AG08395 (cell line): ENCODE results near the gene UCHL3.

ENCODE experiments used
- DNase-seq: peaks from one replicate; pipeline ENCODE4 v3.0.0; 2012; ENCODE audit warnings: mixed read lengths, low spot score

UCHL3 gene

GRCh38 chr13:75633285-75633684 lies 83.7 kb downstream of the UCHL3 start:
- peak; percentile 73 for DNase-seq

GRCh38 chr13:75635101-75635827 lies 85.7 kb downstream of the UCHL3 start:
- no peak for DNase-seq

GRCh38 chr13:75635828-75636435 lies 86.3 kb downstream of the UCHL3 start, which contains the start of gene LMO7:
TSS of gene LMO7 (plus strand) at chr13:75636330. CDS start at chr13:75636658, 328 bp downstream.
- peak; percentile 87 for DNase-seq

- peak; percentile 59 for DNase-seq
These were observed 87.0 kb downstream of the UCHL3 start for GRCh38 chr13:75636436-75637180.

GRCh38 chr13:75637181-75637750 lies 87.7 kb downstream of the UCHL3 start:
- no peak for DNase-seq

GRCh38 chr13:75639454-75639853 lies 89.9 kb downstream of the UCHL3 start:
- DNase-seq, result no peak

DNA sequence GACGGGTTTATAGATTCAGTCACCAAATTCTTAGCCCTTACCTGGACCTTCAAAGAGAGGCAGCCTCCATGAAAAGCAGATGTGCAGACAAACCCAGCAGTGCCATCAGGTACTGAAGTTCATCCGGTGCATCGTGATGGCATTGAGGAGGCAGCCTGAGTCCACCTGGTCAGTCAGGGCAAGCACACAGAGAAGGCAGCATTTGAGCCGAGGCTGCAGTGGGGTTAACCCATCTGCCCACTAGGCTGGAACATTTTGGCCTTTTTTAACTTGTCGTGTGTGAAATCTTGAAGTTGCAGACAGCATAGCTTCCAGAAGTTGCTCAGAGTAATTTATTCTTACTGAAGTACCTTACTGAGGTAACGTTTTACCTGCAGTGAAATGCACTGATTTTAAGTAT lies 91.4 kb downstream of the UCHL3 start:
- DNase-seq, result no peak

- no peak for DNase-seq
These were observed 93.6 kb downstream of the UCHL3 start for GRCh38 chr13:75643182-75643581.

DNA sequence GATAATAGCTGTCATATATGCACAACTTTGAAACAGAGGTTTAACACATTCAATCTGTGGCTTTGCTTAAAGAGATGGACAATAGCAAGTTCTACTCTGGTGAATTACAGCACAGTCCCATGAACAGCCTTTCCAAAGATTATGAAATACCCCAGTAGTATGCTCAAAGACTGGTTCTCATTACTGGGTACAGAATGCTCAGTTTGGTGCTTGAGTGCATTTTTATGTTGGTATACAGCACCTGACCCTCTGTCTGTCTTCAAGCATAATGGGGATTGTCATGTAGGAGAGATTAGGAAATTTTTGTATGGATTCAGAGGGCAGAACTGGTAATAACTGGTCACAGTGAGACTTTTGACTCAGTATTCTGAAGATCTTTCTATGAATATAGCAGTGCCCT lies 94.1 kb downstream of the UCHL3 start:
- DNase-seq, result no peak

DNA sequence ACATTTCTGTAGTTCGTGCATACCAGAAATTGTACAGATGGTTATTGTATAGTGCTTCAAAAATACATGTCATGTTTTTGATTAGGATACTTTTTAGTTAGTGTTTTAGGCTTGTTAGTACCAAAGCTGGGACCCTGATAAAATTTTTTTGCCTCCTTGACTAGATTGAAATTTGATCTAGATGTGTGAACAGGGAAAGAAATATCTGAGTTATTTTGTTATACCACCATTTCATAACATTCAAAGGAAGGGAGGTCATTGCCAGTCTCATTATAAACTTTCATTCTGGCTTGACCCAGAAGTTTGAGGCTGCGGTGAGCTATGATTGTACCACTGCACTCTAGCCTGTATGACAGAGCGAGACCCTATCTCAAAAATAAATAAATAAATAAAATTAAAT lies 95.5 kb downstream of the UCHL3 start:
- DNase-seq, result no peak

GRCh38 chr13:75647126-75647784 lies 97.7 kb downstream of the UCHL3 start:
- no peak for DNase-seq

DNA sequence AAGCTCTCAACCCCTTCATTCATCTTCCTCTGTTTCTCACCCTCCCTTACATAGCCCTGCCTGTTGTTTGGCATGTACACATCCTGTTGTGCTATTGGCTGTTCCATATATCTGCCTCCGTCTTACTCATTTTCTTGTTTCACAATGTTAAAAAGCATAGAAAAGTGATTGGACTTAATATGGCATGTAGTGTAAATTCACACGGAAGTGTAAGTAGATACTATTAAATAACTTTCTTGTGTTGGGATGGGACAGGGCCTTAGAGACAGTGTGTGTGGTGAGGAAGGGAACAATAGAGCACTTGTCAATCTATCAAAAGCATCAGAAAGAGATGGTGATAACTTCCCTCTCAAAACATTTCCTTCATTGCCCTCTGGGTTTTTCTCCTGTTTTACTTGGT lies 98.9 kb downstream of the UCHL3 start:
- no peak for DNase-seq

GRCh38 chr13:75651013-75651412 lies 101.4 kb downstream of the UCHL3 start:
- no peak for DNase-seq

- DNase-seq, result no peak
These were observed 103.1 kb downstream of the UCHL3 start for GRCh38 chr13:75652726-75653125.
